Placental pericyte (primary cell): Measurements from ENCODE around the gene GTF3C5. TPM values are rescaled to one million over a fixed set of nuclear protein-coding genes. Genes with fewer than 3 reads are reported as not detected.

Source experiments
- small RNA-seq: library from RNA; depleted of rRNA; stranded (forward); fragments of <200 nt; gene quantifications from one replicate; pipeline ENCODE3, GENCODE V24; 2012; ENCODE audit warnings: low replicate concordance
- total RNA-seq: library from RNA; depleted of rRNA; stranded (reverse); fragments of >200 nt; gene quantifications from 2 replicates; pipeline ENCODE4 v1.2.3, GENCODE V29; 2012

Gene GTF3C5, protein sequence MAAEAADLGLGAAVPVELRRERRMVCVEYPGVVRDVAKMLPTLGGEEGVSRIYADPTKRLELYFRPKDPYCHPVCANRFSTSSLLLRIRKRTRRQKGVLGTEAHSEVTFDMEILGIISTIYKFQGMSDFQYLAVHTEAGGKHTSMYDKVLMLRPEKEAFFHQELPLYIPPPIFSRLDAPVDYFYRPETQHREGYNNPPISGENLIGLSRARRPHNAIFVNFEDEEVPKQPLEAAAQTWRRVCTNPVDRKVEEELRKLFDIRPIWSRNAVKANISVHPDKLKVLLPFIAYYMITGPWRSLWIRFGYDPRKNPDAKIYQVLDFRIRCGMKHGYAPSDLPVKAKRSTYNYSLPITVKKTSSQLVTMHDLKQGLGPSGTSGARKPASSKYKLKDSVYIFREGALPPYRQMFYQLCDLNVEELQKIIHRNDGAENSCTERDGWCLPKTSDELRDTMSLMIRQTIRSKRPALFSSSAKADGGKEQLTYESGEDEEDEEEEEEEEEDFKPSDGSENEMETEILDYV
- total RNA-seq = 46.2 and 56.7 TPM in 2 replicates

GRCh38 chr9:133030317-133031129 lies at the start of gene GTF3C5:
TSS of gene GTF3C5 (plus strand) at chr9:133030997. CDS start at chr9:133031012, 15 bp downstream.

DNA sequence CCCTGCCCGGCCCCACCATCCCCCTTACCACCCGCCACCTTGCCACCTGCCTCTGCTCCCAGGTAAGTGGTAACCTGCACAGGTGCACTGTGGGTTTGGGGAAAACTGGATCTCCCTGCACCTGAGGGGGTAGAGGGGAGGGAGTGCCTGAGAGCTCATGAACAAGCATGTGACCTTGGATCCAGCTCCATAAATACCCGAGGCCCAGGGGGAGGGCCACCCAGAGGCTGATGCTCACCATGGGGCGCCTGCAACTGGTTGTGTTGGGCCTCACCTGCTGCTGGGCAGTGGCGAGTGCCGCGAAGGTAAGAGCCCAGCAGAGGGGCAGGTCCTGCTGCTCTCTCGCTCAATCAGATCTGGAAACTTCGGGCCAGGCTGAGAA lies 31.0 kb downstream of the GTF3C5 start, which contains the start of gene CEL:
Gene CEL (plus strand): TSS at position 218 of the 382 bp plus-strand sequence. CDS start 22 bp downstream, at position 240.

Small RNA genes lying within 50 kb of the gene (small RNA-seq; reads per million reads assigned to genes)
- gene MIR6877 = 4.1 reads per million, percentile 85 among the genes with 10 or more reads in this experiment

Other genes with a start within 250 kb of the GTF3C5 start
- 0.14 and 0.66 TPM in 2 replicates for gene AK8, start 152.7 kb upstream of the GTF3C5 start, total RNA-seq
- 2.0 and 2.6 TPM in 2 replicates for gene SPACA9, start 152.1 kb upstream of the GTF3C5 start, total RNA-seq
- gene TSC1, start 86.4 kb upstream of the GTF3C5 start, total RNA-seq = 64.1 and 91.3 TPM in 2 replicates
- gene GFI1B, start 52.3 kb upstream of the GTF3C5 start, total RNA-seq = not detected in 2 replicates
- gene CEL, start 31.0 kb downstream of the GTF3C5 start, total RNA-seq = 0.22 TPM in 1 of 2 replicates, not detected in the other
- gene RALGDS, start 90.2 kb downstream of the GTF3C5 start, total RNA-seq = 16.4 and 25.6 TPM in 2 replicates
- 1.6 and 10.3 TPM in 2 replicates for gene GBGT1, start 132.9 kb downstream of the GTF3C5 start, total RNA-seq
- gene OBP2B, start 178.3 kb downstream of the GTF3C5 start, total RNA-seq = not detected in 2 replicates
- not detected in 2 replicates for gene ABO, start 244.2 kb downstream of the GTF3C5 start, total RNA-seq